HG03442 (cell line): ENCODE data around the gene C10orf62.
A peak's percentile ranks its signal among the peaks of the same experiment; 100 is the strongest.
"Not testable (repeated sequence)": the region's sequence is repeated elsewhere in the genome, so short reads cannot be mapped to it uniquely, and the experiment has no call there.

Source experiments
- ATAC-seq: cut with Tn5 transposase; IDR thresholded peaks from one replicate; pipeline ENCODE4 v1.9.1; 2021; ENCODE audit warnings: mild to moderate bottlenecking, moderate library complexity; ENCODE audit not compliant: unreplicated experiment

Gene C10orf62

GRCh38 chr10:97623277-97623676, 33.8 kb downstream of the C10orf62 start:
- no peak for ATAC-seq

GRCh38 chr10:97627731-97628130, 38.2 kb downstream of the C10orf62 start:
- no peak for ATAC-seq

GRCh38 chr10:97628228-97628627, 38.7 kb downstream of the C10orf62 start:
- no peak for ATAC-seq

GRCh38 chr10:97629289-97629688, 39.8 kb downstream of the C10orf62 start:
- no peak for ATAC-seq

- no peak for ATAC-seq
These were observed 41.6 kb downstream of the C10orf62 start for GRCh38 chr10:97631098-97631497.

- peak; percentile 99 for ATAC-seq
These were observed 43.7 kb downstream of the C10orf62 start, which contains the start of gene MORN4 for GRCh38 chr10:97632949-97633884. Gene MORN4, minus strand, starts transcription at chr10:97633500. Its CDS starts 13,847 bp downstream, at chr10:97619653.

GRCh38 chr10:97633921-97634320, 44.4 kb downstream of the C10orf62 start:
- ATAC-seq = no peak

- ATAC-seq = no peak
These were observed 46.1 kb downstream of the C10orf62 start for GRCh38 chr10:97635577-97635976.

- ATAC-seq = not testable (repeated sequence)
These were observed 49.6 kb downstream of the C10orf62 start for GRCh38 chr10:97639090-97639489.

- ATAC-seq = peak; percentile 98
These were observed 50.8 kb downstream of the C10orf62 start, which contains the start of gene PI4K2A for GRCh38 chr10:97640174-97640867. Gene PI4K2A, plus strand, starts transcription at chr10:97640671. Its CDS starts 72 bp downstream, at chr10:97640743.
